Activated CD4-positive, alpha-beta T cell treated with anti-CD3 and anti-CD28 coated beads, Interleukin-2, amount 10 ng/mL, durations not matched to agents 24 days and 14 days (primary cell): ENCODE results near the gene SYTL1. TPM values are rescaled to one million over a fixed set of nuclear protein-coding genes. Genes with fewer than 3 reads are reported as not detected.

Experiments
- DNase-seq: peaks from one replicate; pipeline ENCODE4 v3.0.0; 2022
- H3K27ac Mint-ChIP-seq: one replicate; pipeline ENCODE4 v1.8.0; 2022; ENCODE audit warnings: mild to moderate bottlenecking, mixed read lengths
- H3K27me3 Mint-ChIP-seq: one replicate; pipeline ENCODE4 v1.8.0; 2022; ENCODE audit warnings: mixed read lengths
- H3K36me3 Mint-ChIP-seq: one replicate; pipeline ENCODE4 v1.8.0; 2022; ENCODE audit warnings: low read depth, mild to moderate bottlenecking, mixed read lengths
- H3K4me1 Mint-ChIP-seq: one replicate; pipeline ENCODE4 v1.8.0; 2021; ENCODE audit warnings: mixed read lengths
- H3K4me3 Mint-ChIP-seq: one replicate; pipeline ENCODE4 v1.8.0; 2022; ENCODE audit warnings: mild to moderate bottlenecking, moderate library complexity, mixed read lengths
- H3K9me3 Mint-ChIP-seq: one replicate; pipeline ENCODE4 v1.8.0; 2021; ENCODE audit warnings: mixed read lengths
- intact Hi-C: fragments of 100-400 bp; cut with micrococcal nuclease; formaldehyde crosslinking; loops from one replicate; pipeline ENCODE4 v1.15.1; 2023
- total RNA-seq: library from RNA; stranded (reverse); gene quantifications from 2 replicates; pipeline ENCODE4 v1.2.3, GENCODE V29; 2022

SYTL1 gene
- total RNA-seq, 1 donor from 2014 or later, result 29.7 TPM

DNA sequence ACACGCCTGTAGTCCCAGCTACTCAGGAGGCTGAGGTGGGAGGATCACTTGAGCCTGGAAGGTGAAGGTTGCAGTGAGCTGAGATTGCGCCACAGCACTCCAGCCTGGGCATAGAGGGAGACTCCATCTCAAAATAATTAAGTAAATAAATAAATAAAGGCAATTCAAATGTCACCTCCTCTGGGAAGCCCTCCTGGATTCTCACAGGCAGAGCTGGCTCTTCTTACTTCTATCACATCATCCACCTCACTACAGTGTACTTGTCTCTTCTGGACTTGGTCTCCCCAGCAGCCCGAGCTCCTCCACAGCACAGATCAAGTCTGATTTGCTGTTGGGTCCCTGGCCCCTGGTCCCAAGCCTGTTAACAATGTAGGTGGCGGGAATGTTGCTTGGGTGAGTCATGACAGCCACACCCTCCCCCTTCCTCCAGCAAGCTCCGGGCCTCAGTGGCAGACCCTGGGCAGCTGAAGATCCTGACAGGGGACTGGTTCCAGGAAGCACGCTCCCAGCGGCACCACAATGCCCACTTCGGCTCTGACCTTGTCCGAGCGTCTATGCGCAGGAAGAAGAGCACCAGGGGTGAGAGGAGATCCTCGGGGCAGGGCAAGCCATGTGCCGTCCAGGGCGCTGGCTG lies 5.3 kb downstream of the SYTL1 start:
- no peak for DNase-seq
- Mint-ChIP-seq H3K9me3 (no peaks in the 10 kb centered on the region), H3K27me3 (no peaks in the 10 kb centered on the region), H3K4me1 (peaks cover 32% of the 10 kb centered on the region), H3K36me3 (peaks cover 20% of the 10 kb centered on the region), H3K4me3 (no peak overlapping the region), H3K27ac (no peak overlapping the region)
- intact Hi-C loops, result no loop called here

DNA sequence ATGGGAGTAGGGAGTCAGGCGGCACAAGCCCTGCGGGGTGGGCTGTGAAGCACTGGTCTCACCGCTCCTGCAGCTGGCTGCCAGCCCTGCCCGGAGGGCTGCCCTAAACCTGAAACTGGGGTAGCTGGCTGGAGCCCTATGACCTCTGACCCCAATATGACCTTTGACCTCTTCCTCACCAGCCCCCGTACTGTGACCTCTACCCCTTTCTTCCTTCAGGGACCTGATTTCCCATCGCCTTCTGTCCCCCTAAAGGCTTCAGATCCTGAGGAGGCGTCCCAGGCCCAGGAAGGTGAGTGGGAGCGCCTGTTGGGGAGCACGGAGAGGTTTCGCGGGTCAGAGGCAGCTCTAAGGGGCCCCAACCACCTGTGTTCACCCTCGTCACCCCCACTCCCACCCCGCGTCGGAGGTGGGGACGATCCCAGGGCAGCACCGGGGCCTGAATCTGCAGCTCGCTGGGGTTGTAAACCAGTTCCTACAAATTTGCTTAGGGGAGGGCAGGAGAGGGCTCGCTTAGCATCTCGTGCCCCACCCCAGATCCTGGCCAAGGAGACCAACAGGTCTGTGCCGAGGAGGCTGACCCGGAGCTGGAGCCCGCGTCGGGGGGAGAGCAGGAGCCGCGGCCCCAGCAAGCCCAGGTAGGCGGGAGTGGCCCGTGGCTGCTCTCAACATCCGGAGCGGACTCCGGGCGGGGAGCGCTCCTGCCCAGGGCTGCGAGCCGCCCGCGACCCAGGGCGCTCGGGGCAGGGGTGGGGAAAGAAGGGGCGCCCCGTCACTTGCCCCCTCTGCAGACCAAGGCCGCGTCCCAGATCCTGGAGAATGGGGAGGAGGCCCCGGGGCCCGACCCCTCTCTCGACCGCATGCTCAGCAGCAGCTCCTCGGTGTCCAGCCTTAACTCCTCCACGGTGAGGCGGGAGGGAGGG lies 7.3 kb downstream of the SYTL1 start:
- Mint-ChIP-seq H3K36me3 (peaks cover 21% of the 10 kb centered on the region), H3K4me1 (peaks cover 14% of the 10 kb centered on the region), H3K27me3 (no peaks in the 10 kb centered on the region), H3K27ac (no peak overlapping the region), H3K9me3 (no peaks in the 10 kb centered on the region), H3K4me3 (peak overlapping the region; percentile 51)
- peak; percentile 82 for DNase-seq
- intact Hi-C loops, result loop anchor here (1.0 kb wide), 1 partner anchor 8 kb away; no protein-coding TSS in a partner anchor

DNA sequence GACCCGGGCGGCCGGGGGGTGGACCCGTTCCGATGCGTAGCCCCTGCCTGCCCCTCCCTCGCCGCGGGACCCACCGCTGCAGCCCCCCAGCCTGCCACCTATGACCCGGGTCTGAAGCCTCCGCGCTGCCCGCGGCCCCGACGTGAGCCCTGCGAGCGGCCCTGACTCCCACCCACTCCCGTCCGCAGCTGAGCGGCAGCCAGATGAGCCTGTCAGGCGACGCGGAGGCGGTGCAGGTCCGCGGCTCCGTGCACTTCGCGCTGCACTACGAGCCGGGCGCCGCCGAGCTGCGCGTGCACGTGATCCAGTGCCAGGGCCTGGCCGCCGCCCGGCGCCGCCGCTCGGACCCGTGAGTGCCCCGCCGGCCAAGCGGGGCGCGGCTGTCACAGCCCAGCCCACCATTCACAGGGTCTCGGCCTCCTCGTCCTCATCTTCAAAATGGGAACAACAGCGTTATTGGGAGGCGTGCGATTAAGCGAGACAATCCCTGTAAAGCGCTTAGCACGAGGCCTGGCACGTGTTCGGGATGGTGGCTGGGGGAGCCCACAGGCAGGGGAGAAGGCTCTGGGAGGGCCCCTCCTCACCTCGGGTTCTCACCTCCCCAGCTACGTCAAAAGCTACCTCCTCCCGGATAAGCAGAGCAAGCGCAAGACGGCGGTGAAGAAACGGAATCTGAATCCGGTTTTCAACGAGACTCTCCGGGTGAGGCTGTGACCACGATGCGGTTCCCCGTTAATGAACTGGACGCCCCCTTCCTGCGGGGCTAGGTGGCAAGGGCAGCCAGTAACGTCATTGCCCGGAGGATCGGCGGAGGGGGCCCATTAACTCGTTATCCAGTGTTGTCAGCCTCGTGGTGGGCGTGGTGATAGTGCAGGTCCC lies 8.2 kb downstream of the SYTL1 start:
- H3K27me3 Mint-ChIP-seq, result no peaks in the 10 kb centered on the region
- no peak overlapping the region for H3K27ac Mint-ChIP-seq
- no peak overlapping the region for H3K4me3 Mint-ChIP-seq
- intact Hi-C loops, result loop anchor here (1.0 kb wide), 1 partner anchor 9 kb away; no protein-coding TSS in a partner anchor
- H3K36me3 Mint-ChIP-seq, result peaks cover 19% of the 10 kb centered on the region
- DNase-seq, result no peak
- no peaks in the 10 kb centered on the region for H3K9me3 Mint-ChIP-seq
- peaks cover 9% of the 10 kb centered on the region for H3K4me1 Mint-ChIP-seq

DNA sequence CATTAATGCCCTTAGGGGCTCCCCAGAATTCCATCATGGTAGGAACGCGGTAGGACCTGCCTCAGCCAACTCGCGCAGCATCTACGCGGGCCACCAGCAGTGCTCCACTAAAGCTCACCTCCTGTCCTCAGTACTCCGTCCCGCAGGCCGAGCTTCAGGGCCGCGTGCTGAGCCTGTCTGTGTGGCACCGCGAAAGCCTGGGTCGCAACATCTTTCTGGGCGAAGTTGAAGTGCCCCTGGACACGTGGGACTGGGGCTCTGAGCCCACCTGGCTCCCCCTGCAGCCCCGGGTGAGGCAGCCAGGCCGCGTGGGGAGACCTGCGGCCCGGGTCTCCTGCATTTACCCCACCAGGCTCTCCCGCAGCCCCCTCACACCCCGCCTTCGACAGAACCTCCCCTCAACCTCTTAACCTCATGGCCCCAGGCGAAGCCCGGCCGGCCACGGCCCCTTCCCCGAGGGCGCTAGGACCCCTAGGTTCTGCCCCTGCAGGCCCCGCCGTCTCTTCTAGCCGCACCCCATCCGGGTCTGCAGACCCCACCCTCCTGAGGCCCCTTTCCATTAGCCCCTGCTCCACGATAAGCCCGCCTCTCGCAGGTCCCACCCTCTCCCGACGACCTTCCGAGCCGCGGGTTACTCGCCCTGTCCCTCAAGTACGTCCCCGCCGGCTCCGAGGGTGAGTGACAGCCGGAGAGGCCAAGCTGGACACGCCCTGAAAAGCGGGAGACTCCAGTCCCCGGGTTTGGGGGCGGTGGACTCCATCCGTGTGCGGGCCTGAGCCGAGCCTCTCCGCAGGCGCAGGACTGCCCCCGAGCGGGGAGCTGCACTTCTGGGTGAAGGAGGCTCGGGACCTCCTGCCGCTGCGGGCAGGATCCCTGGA lies 9.1 kb downstream of the SYTL1 start:
- Mint-ChIP-seq H3K36me3 (peaks cover 20% of the 10 kb centered on the region), H3K27me3 (no peaks in the 10 kb centered on the region), H3K4me1 (peaks cover 9% of the 10 kb centered on the region), H3K4me3 (no peak overlapping the region), H3K27ac (no peak overlapping the region), H3K9me3 (no peaks in the 10 kb centered on the region)
- intact Hi-C loops, result no loop called here
- no peak for DNase-seq

DNA sequence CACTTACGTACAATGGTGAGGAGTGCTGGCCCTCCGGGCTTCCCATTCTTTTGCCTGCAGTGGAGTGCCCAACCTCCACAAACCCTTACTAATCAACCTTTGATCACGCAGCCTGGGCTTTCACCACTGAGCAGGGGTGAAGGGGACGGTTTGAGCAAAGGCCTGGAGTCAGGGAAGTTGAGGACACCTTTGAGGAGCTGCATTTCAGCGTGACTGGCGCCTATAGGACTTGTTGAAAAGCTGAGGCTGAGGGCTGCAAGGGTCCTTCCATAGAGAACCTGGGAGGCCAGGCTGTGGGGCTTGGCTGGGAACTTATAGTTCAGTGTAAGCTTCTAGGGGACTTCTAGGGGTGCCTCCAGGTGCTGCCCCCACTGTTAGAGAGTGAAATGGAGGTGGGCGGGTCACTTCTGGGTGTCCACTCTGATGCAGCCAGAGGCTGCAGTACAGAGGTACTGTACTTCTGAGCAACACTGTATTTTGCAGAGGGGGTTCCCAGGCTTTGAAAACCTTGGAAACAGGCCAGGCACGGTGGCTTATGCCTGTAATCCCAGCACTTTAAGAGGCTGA lies 9.8 kb downstream of the SYTL1 start:
- no peak overlapping the region for H3K4me3 Mint-ChIP-seq

DNA sequence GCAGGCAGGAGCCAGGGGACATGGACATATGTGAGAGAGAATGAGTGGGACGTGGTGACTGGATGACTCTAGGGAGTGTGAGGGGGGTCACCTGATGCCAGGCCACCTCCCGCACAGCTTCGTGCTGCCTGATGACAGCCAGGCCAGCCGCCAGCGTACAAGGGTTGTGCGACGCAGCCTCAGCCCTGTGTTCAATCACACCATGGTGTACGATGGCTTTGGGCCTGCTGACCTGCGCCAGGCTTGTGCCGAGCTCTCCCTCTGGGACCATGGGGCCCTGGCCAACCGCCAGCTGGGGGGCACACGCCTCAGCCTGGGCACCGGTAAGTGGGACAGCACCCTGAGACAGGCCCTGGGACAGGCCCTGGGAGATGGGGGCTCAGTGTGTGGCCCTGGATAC lies 11.3 kb downstream of the SYTL1 start:
- no peaks in the 10 kb centered on the region for H3K27me3 Mint-ChIP-seq
- intact Hi-C loops, result no loop called here
- H3K4me1 Mint-ChIP-seq, result peaks cover 14% of the 10 kb centered on the region
- no peaks in the 10 kb centered on the region for H3K9me3 Mint-ChIP-seq
- peaks cover 9% of the 10 kb centered on the region for H3K36me3 Mint-ChIP-seq
- no peak for DNase-seq
- H3K27ac Mint-ChIP-seq, result no peak overlapping the region
- no peak overlapping the region for H3K4me3 Mint-ChIP-seq

More for the DNA sequence above, 9.8 kb downstream of the SYTL1 start:
- intact Hi-C loops, result no loop called here
- no peak for DNase-seq
- H3K27ac Mint-ChIP-seq, result no peak overlapping the region
- peaks cover 16% of the 10 kb centered on the region for H3K36me3 Mint-ChIP-seq
- no peaks in the 10 kb centered on the region for H3K9me3 Mint-ChIP-seq
- H3K27me3 Mint-ChIP-seq, result no peaks in the 10 kb centered on the region
- H3K4me1 Mint-ChIP-seq, result peaks cover 8% of the 10 kb centered on the region

DNA sequence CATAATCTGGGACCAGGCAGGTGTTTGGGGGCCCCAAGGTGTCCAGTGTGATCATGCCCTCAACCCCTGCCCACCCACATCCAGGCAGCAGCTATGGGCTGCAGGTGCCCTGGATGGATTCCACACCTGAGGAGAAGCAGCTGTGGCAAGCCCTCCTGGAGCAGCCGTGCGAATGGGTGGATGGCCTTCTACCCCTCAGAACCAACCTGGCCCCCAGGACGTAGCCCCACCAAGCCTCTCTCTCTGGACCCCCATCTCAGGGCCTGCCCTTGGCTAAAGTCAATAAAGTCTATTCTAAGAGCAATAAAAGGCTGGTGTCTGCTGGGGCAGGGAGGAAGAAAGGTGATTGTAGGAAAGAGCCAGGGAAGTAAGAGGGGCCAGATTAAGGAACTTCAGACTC lies 11.8 kb downstream of the SYTL1 start:
- H3K4me1 Mint-ChIP-seq, result peaks cover 14% of the 10 kb centered on the region
- no peak overlapping the region for H3K27ac Mint-ChIP-seq
- H3K4me3 Mint-ChIP-seq, result no peak overlapping the region
- peaks cover 9% of the 10 kb centered on the region for H3K36me3 Mint-ChIP-seq
- intact Hi-C loops, result no loop called here
- no peaks in the 10 kb centered on the region for H3K9me3 Mint-ChIP-seq
- no peak for DNase-seq
- H3K27me3 Mint-ChIP-seq, result no peaks in the 10 kb centered on the region

DNA sequence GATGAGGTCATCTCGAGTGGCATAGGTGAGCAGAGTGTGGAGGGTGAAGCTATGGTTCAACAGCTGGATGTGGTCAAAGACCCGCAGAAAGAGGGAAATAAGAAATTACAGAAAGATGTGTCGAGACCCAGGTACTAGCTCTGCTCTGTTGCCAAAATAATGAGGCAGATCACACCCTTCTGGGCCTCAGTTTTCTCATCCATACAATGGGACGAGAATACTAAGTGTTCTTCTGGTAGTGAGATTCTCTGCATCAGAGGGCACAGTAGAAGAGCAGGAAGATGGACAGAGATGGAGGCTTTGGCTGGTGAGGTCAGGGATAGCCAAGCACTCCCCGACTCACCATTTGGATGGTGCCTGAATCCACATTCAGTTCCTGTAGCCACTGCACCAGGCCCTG lies 13.9 kb downstream of the SYTL1 start:
- Mint-ChIP-seq H3K4me1 (peaks cover 28% of the 10 kb centered on the region), H3K27ac (no peak overlapping the region), H3K36me3 (peaks cover 9% of the 10 kb centered on the region), H3K9me3 (no peaks in the 10 kb centered on the region), H3K27me3 (no peaks in the 10 kb centered on the region), H3K4me3 (no peak overlapping the region)
- intact Hi-C loops, result no loop called here
- no peak for DNase-seq

DNA sequence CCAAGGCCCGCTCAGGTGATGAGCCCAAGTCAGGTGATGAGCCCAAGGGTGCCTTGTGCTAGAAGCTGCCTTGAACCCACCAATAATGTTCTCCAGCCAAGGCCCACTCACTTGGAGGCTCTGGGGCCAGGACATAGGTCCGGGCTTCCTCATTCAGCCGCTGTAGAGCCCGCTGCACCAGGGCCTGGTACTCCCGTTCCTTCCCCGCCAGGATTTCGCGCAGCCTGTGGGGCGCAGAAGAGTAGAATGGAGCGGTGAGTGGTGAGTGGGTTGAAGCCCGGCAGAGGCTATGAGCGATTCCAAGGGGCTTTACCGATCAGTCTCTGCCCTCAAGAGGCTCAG lies 14.4 kb downstream of the SYTL1 start:
- H3K27ac Mint-ChIP-seq, result no peak overlapping the region
- intact Hi-C loops, result no loop called here
- peak overlapping the region; percentile 23 for H3K4me3 Mint-ChIP-seq

DNA sequence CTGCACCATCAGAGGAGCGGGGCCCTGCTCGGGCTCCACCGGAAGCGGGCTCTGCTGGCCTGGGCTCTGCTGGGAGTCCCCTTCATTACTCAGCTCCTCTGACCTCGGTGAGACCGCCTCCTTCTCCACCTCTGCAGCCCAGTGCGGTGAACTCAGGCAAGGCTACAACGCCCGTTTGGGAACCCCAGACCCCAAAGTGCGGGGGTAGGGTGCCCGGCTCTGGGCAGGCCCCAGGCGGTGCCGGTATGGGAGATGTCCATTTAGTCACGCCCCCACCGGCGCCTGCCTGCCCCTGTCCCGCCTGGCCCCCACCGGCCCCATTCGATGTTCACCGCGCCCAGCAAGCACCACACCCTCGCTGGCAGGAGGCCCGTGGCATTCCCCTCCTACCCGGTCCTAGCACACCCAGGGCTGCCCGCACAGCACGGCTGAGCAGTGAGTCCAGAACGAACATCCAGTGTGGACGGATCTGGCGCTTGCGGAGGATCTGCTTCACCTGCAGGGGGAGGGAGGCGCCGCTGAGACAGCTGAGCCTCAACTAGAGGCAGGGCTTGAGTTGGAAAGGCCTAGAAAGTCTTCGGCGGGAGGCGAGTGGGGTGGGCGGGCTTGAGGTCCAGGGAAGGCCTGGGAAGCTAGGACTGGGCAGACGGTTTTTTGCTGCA lies 14.9 kb downstream of the SYTL1 start:
- Mint-ChIP-seq H3K27me3 (no peaks in the 10 kb centered on the region), H3K4me1 (peaks cover 29% of the 10 kb centered on the region), H3K36me3 (peaks cover 9% of the 10 kb centered on the region), H3K4me3 (peak overlapping the region; percentile 72), H3K27ac (peak overlapping the region; percentile 81), H3K9me3 (no peaks in the 10 kb centered on the region)
- intact Hi-C loops, result loop anchor here (1.0 kb wide), 1 partner anchor 32 kb away; no protein-coding TSS in a partner anchor
- DNase-seq, result no peak

More for the DNA sequence above, 14.4 kb downstream of the SYTL1 start:
- no peaks in the 10 kb centered on the region for H3K9me3 Mint-ChIP-seq
- H3K4me1 Mint-ChIP-seq, result peaks cover 29% of the 10 kb centered on the region
- H3K36me3 Mint-ChIP-seq, result peaks cover 9% of the 10 kb centered on the region
- DNase-seq, result no peak
- no peaks in the 10 kb centered on the region for H3K27me3 Mint-ChIP-seq

DNA sequence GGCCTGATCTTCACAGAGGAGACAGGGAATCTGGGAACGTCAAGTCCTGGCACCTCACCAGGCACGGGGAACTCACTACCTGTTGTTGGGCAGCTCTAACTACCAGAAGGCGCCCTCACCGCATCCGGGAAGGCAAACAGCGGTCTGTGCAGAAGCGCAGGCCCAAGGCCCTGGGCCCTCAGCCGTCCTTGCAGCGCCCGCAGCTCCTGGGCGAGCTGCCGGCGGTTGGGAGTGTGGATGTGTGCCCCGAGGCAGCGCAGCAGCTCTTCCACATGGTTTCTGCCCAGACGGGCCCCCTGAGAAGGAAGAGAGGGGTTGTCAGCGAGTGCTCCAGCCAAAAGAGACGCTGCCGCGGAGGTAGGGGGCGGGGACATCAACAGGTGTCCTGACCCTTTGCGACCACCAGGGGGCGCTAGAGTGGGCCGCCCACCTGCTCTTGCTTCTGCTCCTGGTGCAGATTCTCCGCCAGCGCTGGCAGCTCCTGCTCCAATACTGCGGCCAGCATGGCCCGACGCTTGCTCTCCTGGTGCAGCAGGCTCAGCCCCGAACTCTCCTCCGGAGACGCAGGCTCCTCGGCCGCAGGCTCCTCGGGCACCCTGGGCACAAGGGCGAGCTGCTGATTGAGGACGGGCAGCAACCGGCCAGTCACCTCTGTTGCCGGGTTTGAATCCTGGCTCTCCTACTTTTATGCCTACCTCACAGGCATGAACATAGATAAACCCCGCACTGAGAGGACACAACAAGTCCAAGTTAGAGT lies 15.6 kb downstream of the SYTL1 start:
- Mint-ChIP-seq H3K4me3 (peak overlapping the region; percentile 72), H3K27ac (peak overlapping the region; percentile 81), H3K27me3 (no peaks in the 10 kb centered on the region), H3K4me1 (peaks cover 29% of the 10 kb centered on the region), H3K36me3 (peaks cover 7% of the 10 kb centered on the region), H3K9me3 (no peaks in the 10 kb centered on the region)
- intact Hi-C loops, result loop anchor here (1.0 kb wide), 1 partner anchor 31 kb away; no protein-coding TSS in a partner anchor
- DNase-seq, result peak; percentile 95
